H1 (cell line): Measurements from ENCODE around the gene SLC37A1. TPM values are rescaled to one million over a fixed set of nuclear protein-coding genes. Genes with fewer than 3 reads are reported as not detected.

Experiments used
- BACH1 ChIP-seq: IDR thresholded peaks from 2 replicates; pipeline ENCODE4 v1.6.1; 2012; ENCODE audit warnings: low read length, improper control_type of control experiment
- CHD1 ChIP-seq: IDR thresholded peaks from 2 replicates; pipeline ENCODE4 v1.6.1; 2012; ENCODE audit warnings: low read depth, low read length, improper control_type of control experiment
- JUN ChIP-seq: IDR thresholded peaks from 2 replicates; pipeline ENCODE4 v1.6.1; 2011; ENCODE audit warnings: low read depth, mild to moderate bottlenecking, improper control_type of control experiment, low read length
- MAFK ChIP-seq: IDR thresholded peaks from 2 replicates; pipeline ENCODE4 v1.6.1; 2012; ENCODE audit warnings: low read depth, mild to moderate bottlenecking, improper control_type of control experiment, low read length
- NRF1 ChIP-seq: IDR thresholded peaks from 2 replicates; pipeline ENCODE4 v1.6.1; 2011; ENCODE audit warnings: mild to moderate bottlenecking, low read depth, low read length, improper control_type of control experiment
- RBBP5 ChIP-seq: IDR thresholded peaks from 2 replicates; pipeline ENCODE4 v1.7.1; 2012; ENCODE audit warnings: low read depth, mild to moderate bottlenecking, inconsistent platforms, low read length, moderate library complexity, borderline replicate concordance
- SP2 ChIP-seq: IDR thresholded peaks from 2 replicates; pipeline ENCODE4 v1.6.1; 2012; ENCODE audit warnings: mild to moderate bottlenecking, low read length, inconsistent platforms
- polyA plus RNA-seq, 7 experiments: library from polyadenylated mRNA; depleted of rRNA in 3 of 7; stranded (reverse) in 5 of 7; unstranded in 2 of 7; fragments of >200 nt in 5 of 7; fragments of 200-250 nt in 2 of 7; gene quantifications; 1 replicate in 5 of 7; 2 replicates in 1 of 7; 4 replicates in 1 of 7; pipeline versions ENCODE4 v1.2.1 to v1.2.3, GENCODE V29; 2011 to 2013; ENCODE audit warnings: missing spikeins in 2 of 7, mixed read lengths in 2 of 7
- total RNA-seq: library from RNA; stranded (reverse); fragmentation: NEBNext Ultra II Directional; extraction: Animal tissue kit (Norgen Biotek cat#: 25700); gene quantifications from 2 replicates; pipeline ENCODE4 v1.2.1, GENCODE V29; 2021
- TF ChIP-seq, protein P1 (sequence below): IDR thresholded peaks from 2 replicates; pipeline ENCODE4 v1.6.1; 2012; ENCODE audit warnings: low read length, inconsistent platforms

SLC37A1 gene
- total and polyA plus RNA-seq, 2 of the 8 experiments (the other 6 are each of a cell fraction or from before 2014, with no cell fraction given): 15.6 to 30.9 TPM

DNA sequence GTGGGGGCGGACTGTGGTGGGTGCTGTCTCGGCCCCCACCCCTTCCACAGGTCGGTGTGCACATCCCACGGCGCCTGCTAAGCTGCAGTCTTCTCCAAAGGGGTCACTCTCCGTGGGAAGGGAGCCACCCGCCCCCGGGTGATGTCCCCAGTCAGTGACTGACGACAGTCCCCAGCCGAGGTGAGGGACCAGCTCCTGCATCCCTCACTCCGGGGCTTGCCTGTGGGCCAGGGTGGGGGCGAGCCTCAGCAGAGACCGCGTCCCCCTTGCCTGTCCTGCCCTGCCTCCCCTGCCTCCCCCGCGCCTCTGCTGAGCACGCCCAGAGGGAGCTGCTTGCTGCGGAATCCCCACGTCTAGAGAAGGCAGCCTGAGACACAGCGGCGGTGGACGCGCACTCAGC is 103.8 kb downstream of the SLC37A1 start (continued):
- TF ChIP-seq, protein P1, sequence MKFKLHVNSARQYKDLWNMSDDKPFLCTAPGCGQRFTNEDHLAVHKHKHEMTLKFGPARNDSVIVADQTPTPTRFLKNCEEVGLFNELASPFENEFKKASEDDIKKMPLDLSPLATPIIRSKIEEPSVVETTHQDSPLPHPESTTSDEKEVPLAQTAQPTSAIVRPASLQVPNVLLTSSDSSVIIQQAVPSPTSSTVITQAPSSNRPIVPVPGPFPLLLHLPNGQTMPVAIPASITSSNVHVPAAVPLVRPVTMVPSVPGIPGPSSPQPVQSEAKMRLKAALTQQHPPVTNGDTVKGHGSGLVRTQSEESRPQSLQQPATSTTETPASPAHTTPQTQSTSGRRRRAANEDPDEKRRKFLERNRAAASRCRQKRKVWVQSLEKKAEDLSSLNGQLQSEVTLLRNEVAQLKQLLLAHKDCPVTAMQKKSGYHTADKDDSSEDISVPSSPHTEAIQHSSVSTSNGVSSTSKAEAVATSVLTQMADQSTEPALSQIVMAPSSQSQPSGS: no peak
- TF ChIP-seq BACH1 (no peak), CHD1 (no peak), NRF1 (no peak), RBBP5 (no peak), SP2 (no peak), JUN (no peak), MAFK (no peak)
